ENCODE results near the gene CCDC187. TPM values are rescaled to one million over a fixed set of nuclear protein-coding genes. Genes with fewer than 3 reads are reported as not detected.

Gene CCDC187
- total and polyA plus RNA-seq, 4 donors: 2.0 to 16.8 (median 6.8) TPM

DNA sequence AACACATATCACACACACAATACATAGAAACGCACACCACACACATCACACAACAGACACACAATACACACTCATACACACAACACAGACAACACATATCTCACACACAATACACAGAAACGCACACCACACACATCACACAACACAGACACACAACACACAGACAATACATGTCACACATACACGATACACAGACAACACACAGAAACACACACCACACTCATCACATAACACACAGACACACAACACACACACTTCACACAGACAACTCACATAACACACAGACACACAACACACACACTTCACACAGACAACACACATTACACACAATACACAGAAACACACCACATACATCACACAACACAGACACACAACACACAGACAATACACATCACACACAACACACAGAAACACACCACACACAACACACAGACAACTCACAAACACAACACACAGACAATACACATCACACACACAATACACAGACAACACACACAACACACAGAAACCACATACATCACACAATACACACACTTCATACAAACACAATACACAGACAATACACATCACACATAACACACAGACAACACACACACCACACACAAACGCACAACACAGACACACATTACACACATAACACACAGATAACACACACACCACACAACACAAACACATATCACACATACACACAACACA, 4.3 kb upstream of the CCDC187 start:
- DNase-seq (no peak), ATAC-seq (ENCODE audit: insufficient read depth, low FRiP score) (no peak)
- H3K27ac ChIP-seq (ENCODE audit: low read depth in 1 of 2, low read length in 1 of 2): no peak overlapping the region
- 91 to 93% methylated on average over 4 of the region's 4 CpGs for WGBS, 2 donors
- no peak overlapping the region for H3K4me3 ChIP-seq
- peaks cover 0 to 7% (median 2%) of the 10 kb centered on the region in 4 donors for H3K9me3 ChIP-seq (ENCODE audit: control insufficient read depth in 4 of 4, insufficient read depth in 3 of 4, low read length in 3 of 4)
- peaks cover 0 to 2% (median 0%) of the 10 kb centered on the region in 4 donors for H3K36me3 ChIP-seq (ENCODE audit: control insufficient read depth in 4 of 4, insufficient read depth in 4 of 4, low read length in 4 of 4)
- no peaks in the 10 kb centered on the region for H3K27me3 ChIP-seq (ENCODE audit: control insufficient read depth in 3 of 3, insufficient read depth in 3 of 3, low read length in 2 of 3)
- no peak for TF ChIP-seq CTCF (IDR thresholded peaks at IDR 0.05; ENCODE audit: control extremely low read depth, extremely low read depth)
- no peak overlapping the region for H3K9ac ChIP-seq (ENCODE audit: insufficient read depth in 1 of 2, low read length in 2 of 2)
- peaks cover 0 to 5% (median 0%) of the 10 kb centered on the region in 5 donors for H3K4me1 ChIP-seq (ENCODE audit: control insufficient read depth in 5 of 5, insufficient read depth in 5 of 5, low read length in 5 of 5)

DNA sequence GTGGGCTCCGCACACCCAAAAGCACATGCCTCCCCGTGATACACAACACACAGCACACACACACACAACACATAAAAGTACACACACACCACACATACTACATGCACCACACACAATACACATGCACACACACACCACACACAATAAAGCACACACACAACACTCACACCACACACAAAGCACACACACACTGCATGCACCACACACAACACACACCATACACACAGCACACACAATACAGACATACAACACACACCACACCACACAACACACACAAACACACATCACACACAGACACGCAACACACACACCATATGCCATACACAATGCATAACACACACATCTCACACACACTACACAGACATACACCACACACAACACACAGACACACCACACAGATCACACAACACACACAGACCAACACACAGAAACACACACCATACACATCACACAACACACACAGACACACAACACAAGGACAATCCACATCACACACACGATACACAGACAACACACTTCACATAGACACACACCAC, 3.4 kb upstream of the CCDC187 start:
- TF ChIP-seq CTCF (IDR thresholded peaks at IDR 0.05; ENCODE audit: control extremely low read depth, extremely low read depth): no peak
- peaks cover 0 to 7% (median 2%) of the 10 kb centered on the region in 4 donors for H3K9me3 ChIP-seq (ENCODE audit: control insufficient read depth in 4 of 4, insufficient read depth in 3 of 4, low read length in 3 of 4)
- no peak overlapping the region for H3K9ac ChIP-seq (ENCODE audit: insufficient read depth in 1 of 2, low read length in 2 of 2)
- no peak overlapping the region for H3K27ac ChIP-seq (ENCODE audit: low read depth in 1 of 2, low read length in 1 of 2)
- H3K36me3 ChIP-seq (ENCODE audit: control insufficient read depth in 4 of 4, insufficient read depth in 4 of 4, low read length in 4 of 4): peaks cover 0 to 2% (median 0%) of the 10 kb centered on the region in 4 donors
- H3K4me1 ChIP-seq (ENCODE audit: control insufficient read depth in 5 of 5, insufficient read depth in 5 of 5, low read length in 5 of 5): peaks cover 0 to 5% (median 0%) of the 10 kb centered on the region in 5 donors
- WGBS, 2 donors: 80 to 81% methylated on average over 4 of the region's 4 CpGs
- no peak overlapping the region for H3K4me3 ChIP-seq
- H3K27me3 ChIP-seq (ENCODE audit: control insufficient read depth in 3 of 3, insufficient read depth in 3 of 3, low read length in 2 of 3): no peaks in the 10 kb centered on the region
- no peak for DNase-seq
- ATAC-seq (ENCODE audit: insufficient read depth, low FRiP score): no peak

GRCh38 chr9:136306211-136307208, 2.6 kb upstream of the CCDC187 start:
- Histone ChIP-seq H3K9ac (ENCODE audit: insufficient read depth in 1 of 2, low read length in 2 of 2) (no peak overlapping the region), H3K27me3 (ENCODE audit: control insufficient read depth in 3 of 3, insufficient read depth in 3 of 3, low read length in 2 of 3) (no peaks in the 10 kb centered on the region), H3K36me3 (ENCODE audit: control insufficient read depth in 4 of 4, insufficient read depth in 4 of 4, low read length in 4 of 4) (peaks cover 0 to 2% (median 0%) of the 10 kb centered on the region in 4 donors), H3K4me3 (no peak overlapping the region), H3K9me3 (ENCODE audit: control insufficient read depth in 4 of 4, insufficient read depth in 3 of 4, low read length in 3 of 4) (peaks cover 0 to 7% (median 2%) of the 10 kb centered on the region in 4 donors), H3K4me1 (ENCODE audit: control insufficient read depth in 5 of 5, insufficient read depth in 5 of 5, low read length in 5 of 5) (peaks cover 0 to 5% (median 0%) of the 10 kb centered on the region in 5 donors), H3K27ac (ENCODE audit: low read depth in 1 of 2, low read length in 1 of 2) (no peak overlapping the region)
- ATAC-seq (ENCODE audit: insufficient read depth, low FRiP score) (no peak), DNase-seq (no peak)
- WGBS, 2 donors: 28 to 43% methylated on average over 32 to 34 of the region's 34 CpGs
- TF ChIP-seq CTCF (IDR thresholded peaks at IDR 0.05; ENCODE audit: control extremely low read depth, extremely low read depth): no peak
